ENCODE measurements around the gene GOSR2.

GRCh38 chr17:46898364-46898763 is 24.6 kb upstream of the GOSR2 start:
- no peak for TF ChIP-seq EZH2 (IDR thresholded peaks at IDR 0.05; ENCODE audit: insufficient read depth, poor library complexity, severe bottlenecking)
- no peak for TF ChIP-seq EZH2phosphoT487 (IDR thresholded peaks at IDR 0.05; ENCODE audit: insufficient read depth, low read depth)

Data from GM23248 (cell line).